GM18951 (cell line): ENCODE data around the gene SHROOM1.
A peak's percentile ranks its signal among the peaks of the same experiment; 100 is the strongest.

Experiments used
- POLR2A ChIP-seq: IDR thresholded peaks from 4 replicates; pipeline ENCODE4 v1.6.1; 2011; ENCODE audit warnings: mild to moderate bottlenecking; ENCODE audit not compliant: insufficient read length, insufficient read depth; ENCODE audit errors: extremely low read depth
- in situ Hi-C: fragments of 300-500 bp; cut with MboI; formaldehyde crosslinking; loops from one replicate; pipeline ENCODE4 v1.12.0; 2022; ENCODE audit warnings: low sequenced_read_pairs, mixed read lengths, inconsistent platforms; ENCODE audit not compliant: unreplicated experiment

Gene SHROOM1

GRCh38 chr5:132780577-132780976 lies 49.9 kb downstream of the SHROOM1 start:
- TF ChIP-seq POLR2A = no peak

DNA sequence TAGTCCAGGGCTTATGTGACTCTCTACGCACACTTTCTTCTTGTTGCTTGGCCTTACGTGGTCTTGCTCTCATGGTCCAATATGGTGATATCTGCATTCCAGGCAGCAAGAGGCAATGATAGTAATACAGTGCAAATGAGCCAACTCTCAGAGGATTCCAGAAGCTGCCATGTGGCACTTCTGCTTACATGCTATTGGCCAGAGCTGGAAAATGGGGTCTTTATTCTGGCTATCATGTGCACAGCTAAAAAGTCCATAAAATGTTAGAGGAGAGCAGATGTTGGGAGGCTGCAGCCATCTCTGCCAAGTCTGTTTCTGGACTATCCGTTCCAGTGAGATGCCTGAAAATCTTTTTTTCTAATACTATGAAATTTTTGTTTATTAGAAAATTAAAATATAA lies 50.5 kb downstream of the SHROOM1 start:
- no peak for TF ChIP-seq POLR2A
- in situ Hi-C loops = no loop called here

More at GRCh38 chr5:132780577-132780976, 49.9 kb downstream of the SHROOM1 start:
- in situ Hi-C loops = no loop called here

- in situ Hi-C loops = no loop called here
- TF ChIP-seq POLR2A = no peak
These were observed 51.6 kb downstream of the SHROOM1 start for GRCh38 chr5:132778856-132779255.

DNA sequence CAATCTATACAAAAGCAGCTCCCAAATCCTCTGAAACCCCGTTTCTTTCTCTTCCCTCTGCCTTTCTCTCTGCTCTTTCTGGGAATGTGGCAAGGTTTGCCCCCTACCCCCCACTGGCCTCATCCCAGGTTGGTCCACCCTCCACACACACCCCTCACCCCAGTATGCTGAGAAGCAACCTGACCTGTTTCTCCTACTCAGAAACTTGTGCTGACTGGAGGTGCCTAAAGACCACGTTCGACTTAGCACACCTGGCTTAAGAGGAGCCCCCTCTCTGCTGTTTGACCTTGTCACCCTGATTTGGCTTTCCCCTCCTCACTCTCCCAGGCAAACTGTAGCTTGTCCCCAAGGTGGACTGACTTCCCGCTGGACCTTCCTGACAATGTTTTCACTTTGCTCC lies 52.3 kb downstream of the SHROOM1 start:
- no peak for TF ChIP-seq POLR2A
- in situ Hi-C loops = no loop called here

DNA sequence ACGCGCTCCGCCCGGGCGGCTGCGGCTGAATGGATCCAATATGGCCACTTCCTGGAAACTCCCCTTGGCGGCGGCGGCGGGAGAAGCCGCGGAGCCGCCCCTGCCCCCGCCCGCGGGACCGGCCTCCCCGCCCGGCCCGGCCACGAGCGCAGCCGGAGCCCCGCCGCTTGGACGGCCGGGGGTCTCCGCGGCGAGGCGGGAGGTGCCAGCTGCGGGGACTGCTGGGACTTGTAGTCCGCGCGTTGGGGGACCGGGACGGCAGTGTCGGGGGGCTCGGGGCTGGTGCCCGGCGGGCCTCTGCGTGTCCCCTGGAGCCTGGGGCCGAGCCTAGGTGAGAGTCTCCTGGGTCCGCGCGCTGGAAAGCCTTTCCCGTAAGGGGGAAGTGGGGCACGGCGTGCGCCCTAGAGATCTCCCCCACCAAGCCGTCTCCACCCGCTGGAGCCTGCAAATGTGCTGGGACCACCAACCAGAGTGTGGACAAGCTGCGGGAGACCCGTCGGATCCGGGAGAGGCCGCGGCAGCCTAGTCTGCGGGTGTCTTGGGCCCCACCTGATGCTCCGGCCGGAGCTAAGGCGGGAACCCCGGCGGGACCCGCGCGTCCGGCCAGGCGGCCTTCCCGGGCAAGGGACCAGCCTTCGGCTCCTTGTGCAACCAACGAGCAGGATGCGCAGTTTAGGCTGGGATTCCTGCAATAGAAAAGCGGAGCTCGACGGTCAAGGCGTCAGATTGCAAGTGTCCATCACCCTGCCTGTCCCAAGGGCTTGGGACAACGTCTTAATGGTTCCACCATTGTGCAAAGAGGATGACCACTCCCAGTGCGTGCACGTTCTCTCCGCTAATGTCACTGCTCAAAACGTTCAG lies 53.0 kb downstream of the SHROOM1 start, which contains the start of gene SEPTIN8:
Gene SEPTIN8 (minus strand): TSS at position 31 of the 861 bp plus-strand sequence. CDS start 102 bp downstream, outside the sequence.
- in situ Hi-C loops = no loop called here
- TF ChIP-seq POLR2A = peak; percentile 55

GRCh38 chr5:132776938-132777208 lies 53.6 kb downstream of the SHROOM1 start:
- in situ Hi-C loops = no loop called here
- TF ChIP-seq POLR2A = no peak

- in situ Hi-C loops = no loop called here
- no peak for TF ChIP-seq POLR2A
These were observed 54.1 kb downstream of the SHROOM1 start for GRCh38 chr5:132776131-132776937.

DNA sequence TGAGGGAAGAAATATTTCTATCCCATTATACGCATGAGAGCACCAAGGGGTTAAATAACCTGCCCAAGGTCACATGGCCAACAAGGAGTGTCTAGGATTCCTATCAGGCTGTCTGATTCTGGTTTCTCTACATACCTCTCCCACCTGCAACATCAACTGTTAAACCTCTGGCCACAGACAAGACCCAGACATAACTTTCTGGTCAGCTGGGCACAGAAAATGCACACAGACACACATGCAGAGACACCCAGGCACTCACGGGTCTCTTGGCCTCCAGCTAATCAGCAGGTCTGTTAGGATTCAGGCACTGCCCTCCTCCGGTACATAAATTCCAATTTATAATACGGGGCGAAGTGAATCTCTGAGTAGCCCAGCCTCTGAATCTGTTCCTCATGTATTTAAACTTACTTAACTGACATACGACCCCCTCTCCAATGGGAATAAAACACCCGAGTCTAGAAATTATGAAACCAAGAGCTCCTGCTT lies 54.9 kb downstream of the SHROOM1 start:
- in situ Hi-C loops = no loop called here
- TF ChIP-seq POLR2A = no peak

DNA sequence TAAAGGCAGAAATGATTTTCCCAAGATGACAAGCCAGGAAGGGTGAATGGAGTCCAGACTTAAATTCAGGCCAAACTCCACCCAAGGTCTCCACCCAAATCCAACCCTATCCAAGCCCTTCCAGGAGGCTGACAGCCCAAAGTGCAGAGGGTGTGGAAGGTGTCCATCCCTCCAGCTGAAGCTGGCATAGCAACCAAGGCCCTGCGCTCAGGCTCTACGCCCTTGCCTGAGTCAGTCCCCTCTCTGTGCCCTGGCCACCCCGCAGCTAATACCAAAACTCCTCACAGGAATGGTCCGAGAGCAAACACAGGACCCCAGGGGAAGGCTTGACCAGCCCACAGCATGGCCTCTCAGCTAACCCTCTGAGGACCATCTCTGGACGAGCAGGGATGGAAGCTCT lies 55.6 kb downstream of the SHROOM1 start:
- in situ Hi-C loops = no loop called here

GRCh38 chr5:132774406-132774805 lies 56.0 kb downstream of the SHROOM1 start:
- no peak for TF ChIP-seq POLR2A
- in situ Hi-C loops = no loop called here

More for the DNA sequence above, 55.6 kb downstream of the SHROOM1 start:
- no peak for TF ChIP-seq POLR2A

DNA sequence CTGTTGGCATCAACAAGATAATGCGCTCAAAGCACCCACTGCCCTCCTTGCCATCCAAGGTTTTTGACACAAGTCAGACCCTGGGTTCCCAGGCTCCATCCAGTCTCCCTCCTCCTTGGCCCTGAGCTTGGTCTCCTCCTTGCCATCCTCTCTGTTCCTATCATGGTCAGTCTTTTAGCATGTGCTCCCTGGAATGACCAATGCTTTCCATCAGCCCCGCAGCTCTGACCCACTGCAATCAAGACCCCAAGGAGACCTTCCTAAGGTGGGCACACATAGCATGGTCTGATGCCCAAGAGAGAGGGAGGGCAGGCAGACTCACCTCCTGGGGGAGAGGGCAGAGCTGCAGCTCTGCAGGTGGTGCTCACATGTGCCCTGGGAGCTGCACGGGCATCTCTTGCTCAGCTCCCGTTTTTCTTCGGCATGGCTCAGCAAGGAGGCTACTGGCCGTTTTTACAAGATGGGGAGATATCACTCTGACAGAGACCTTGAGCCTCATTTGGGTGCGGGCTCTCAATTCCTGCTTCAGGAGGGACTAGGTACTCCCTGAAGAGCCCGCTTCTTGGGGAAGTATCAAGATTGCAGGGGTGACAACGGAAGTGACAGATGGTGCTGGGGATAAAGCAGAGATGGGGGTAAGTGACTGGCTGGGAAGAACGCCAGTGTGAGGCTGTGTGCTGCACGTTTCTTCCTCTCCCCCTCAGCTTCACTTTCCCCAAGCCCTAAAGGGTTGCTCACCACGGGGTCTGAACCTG lies 56.7 kb downstream of the SHROOM1 start:
- no peak for TF ChIP-seq POLR2A
- in situ Hi-C loops = no loop called here

- no peak for TF ChIP-seq POLR2A
- in situ Hi-C loops = no loop called here
These were observed 57.3 kb downstream of the SHROOM1 start for GRCh38 chr5:132773114-132773513.
